Neutrophil (primary cell): Measurements from ENCODE around the gene PDE3A.

Source experiments
- H3K27ac ChIP-seq: fragments of 200-600 bp; sonication (generic); 2 replicates; pipeline ENCODE4 v1.5.1; 2016; ENCODE audit warnings: mild to moderate bottlenecking, moderate library complexity
- H3K27me3 ChIP-seq: fragments of 200-600 bp; sonication (generic); 2 replicates; pipeline ENCODE4 v1.6.0; 2016; ENCODE audit warnings: mild to moderate bottlenecking
- H3K36me3 ChIP-seq: fragments of 200-600 bp; sonication (generic); 2 replicates; pipeline ENCODE4 v1.5.1; 2017
- H3K4me1 ChIP-seq, 2 experiments: fragments of 200-600 bp in 1 of 2; sonication (generic) in 1 of 2; 1 replicate in 1 of 2; 2 replicates in 1 of 2; pipeline versions ENCODE4 v1.5.1 to v1.6.1; 2013 to 2016; ENCODE audit warnings: low read depth in 1 of 2, low read length in 1 of 2, mild to moderate bottlenecking in 1 of 2, moderate library complexity in 1 of 2; ENCODE audit not compliant: control insufficient read depth in 1 of 2, insufficient read depth in 1 of 2
- H3K4me3 ChIP-seq, 2 experiments: fragments of 200-600 bp in 1 of 2; sonication (generic) in 1 of 2; 1 replicate in 1 of 2; 2 replicates in 1 of 2; pipeline ENCODE4 v1.5.1; 2013 to 2016; ENCODE audit warnings: low read depth in 1 of 2, low read length in 1 of 2, mild to moderate bottlenecking in 1 of 2, moderate library complexity in 1 of 2
- H3K9me3 ChIP-seq: fragments of 200-600 bp; sonication (generic); 2 replicates; pipeline ENCODE4 v1.5.1; 2016
- TF ChIP-seq, protein P1 (sequence below): fragments of 200-600 bp; sonication (generic); IDR thresholded peaks from 2 replicates; pipeline ENCODE4 v1.5.1; 2016; ENCODE audit warnings: antibody characterized with exemption

PDE3A gene

DNA sequence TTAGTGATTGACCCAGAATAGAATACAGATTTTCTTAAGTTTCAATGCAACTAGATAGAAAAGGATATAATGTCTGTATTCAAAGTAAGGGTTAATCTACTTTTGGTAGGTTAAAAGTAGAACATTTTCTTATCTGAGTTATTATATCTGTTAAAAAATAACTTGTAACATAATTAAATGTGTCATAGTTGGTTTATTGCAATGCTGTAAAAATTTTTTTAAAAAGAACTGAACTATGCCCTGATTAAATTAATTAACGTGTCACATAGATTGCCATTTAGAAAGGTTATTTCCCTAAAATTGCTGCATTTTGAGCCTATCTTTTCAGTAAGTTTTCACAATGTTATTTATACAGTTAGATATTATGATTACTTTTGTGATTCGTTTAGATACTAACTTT, 89.2 kb downstream of the PDE3A start:
- Histone ChIP-seq H3K27ac (no peak overlapping the region), H3K27me3 (no peaks in the 10 kb centered on the region), H3K4me1 (no peaks in the 10 kb centered on the region), H3K9me3 (no peaks in the 10 kb centered on the region), H3K4me3 (no peak overlapping the region), H3K36me3 (no peaks in the 10 kb centered on the region)
- TF ChIP-seq, protein P1, sequence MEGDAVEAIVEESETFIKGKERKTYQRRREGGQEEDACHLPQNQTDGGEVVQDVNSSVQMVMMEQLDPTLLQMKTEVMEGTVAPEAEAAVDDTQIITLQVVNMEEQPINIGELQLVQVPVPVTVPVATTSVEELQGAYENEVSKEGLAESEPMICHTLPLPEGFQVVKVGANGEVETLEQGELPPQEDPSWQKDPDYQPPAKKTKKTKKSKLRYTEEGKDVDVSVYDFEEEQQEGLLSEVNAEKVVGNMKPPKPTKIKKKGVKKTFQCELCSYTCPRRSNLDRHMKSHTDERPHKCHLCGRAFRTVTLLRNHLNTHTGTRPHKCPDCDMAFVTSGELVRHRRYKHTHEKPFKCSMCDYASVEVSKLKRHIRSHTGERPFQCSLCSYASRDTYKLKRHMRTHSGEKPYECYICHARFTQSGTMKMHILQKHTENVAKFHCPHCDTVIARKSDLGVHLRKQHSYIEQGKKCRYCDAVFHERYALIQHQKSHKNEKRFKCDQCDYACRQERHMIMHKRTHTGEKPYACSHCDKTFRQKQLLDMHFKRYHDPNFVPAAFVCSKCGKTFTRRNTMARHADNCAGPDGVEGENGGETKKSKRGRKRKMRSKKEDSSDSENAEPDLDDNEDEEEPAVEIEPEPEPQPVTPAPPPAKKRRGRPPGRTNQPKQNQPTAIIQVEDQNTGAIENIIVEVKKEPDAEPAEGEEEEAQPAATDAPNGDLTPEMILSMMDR, result no peak

DNA sequence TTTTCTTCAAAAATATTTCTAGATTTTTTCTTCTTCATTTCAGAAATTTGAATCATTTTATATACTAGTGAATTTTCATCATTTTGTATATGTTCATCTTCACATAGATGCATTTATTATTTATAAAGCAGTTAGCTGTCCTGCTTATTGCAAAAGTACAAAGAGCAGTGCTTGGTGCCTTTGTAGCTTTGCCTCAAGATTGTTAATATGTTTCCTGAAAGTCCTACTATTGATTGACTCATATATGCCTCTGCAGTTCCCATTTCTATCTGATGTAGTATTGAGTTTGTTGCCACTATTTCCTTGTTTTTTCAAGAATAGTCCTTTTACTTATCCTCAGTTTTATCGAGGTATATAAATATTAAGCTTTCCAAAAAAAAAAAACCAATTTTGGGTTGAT, 89.7 kb downstream of the PDE3A start:
- no peak overlapping the region for H3K27ac ChIP-seq
- H3K27me3 ChIP-seq, result no peaks in the 10 kb centered on the region
- no peaks in the 10 kb centered on the region for H3K9me3 ChIP-seq
- no peaks in the 10 kb centered on the region for H3K36me3 ChIP-seq
- TF ChIP-seq, protein P1, result no peak
- no peaks in the 10 kb centered on the region for H3K4me1 ChIP-seq
- H3K4me3 ChIP-seq, result no peak overlapping the region

DNA sequence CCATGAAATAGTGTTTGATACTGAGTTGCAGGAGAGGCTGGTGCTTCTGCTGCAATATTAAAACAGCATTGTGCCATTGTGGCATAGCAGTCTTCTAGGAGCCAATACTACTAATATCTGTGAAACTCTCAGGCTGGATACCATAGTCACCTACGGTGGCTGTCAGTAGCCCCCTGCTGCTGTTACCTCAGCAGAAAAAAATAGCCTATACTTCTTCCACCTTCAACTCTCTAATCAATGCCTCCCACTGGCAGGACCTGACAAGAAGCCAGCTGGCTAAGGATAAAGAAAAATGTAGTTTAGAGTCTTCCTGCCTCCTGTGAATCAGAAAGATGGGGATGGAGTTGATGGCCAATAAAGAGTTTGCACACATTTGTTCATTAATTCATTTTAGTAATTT, 91.6 kb downstream of the PDE3A start:
- no peaks in the 10 kb centered on the region for H3K27me3 ChIP-seq
- H3K27ac ChIP-seq, result no peak overlapping the region
- H3K36me3 ChIP-seq, result no peaks in the 10 kb centered on the region
- no peak overlapping the region for H3K4me3 ChIP-seq
- TF ChIP-seq, protein P1, result no peak
- H3K4me1 ChIP-seq, result no peaks in the 10 kb centered on the region
- no peaks in the 10 kb centered on the region for H3K9me3 ChIP-seq

DNA sequence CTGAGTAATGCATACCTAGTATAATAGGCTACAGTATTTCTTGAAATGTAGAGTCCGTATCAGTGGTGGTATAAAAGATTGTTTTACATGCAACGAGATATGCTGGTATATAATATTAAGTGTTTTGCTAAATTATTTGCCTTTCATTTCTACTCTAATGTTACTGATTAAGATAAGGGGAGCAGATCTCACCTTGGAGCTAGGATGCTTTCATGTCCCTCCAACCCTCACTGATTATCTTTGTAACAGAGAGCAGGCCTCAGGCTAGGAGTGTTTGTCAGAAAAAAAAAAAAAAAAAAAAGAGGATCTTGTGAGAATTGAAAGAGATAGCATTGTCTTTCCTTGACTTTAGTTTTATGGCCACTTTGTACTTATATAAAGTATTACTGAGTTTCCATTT, 92.6 kb downstream of the PDE3A start:
- H3K4me3 ChIP-seq, result no peak overlapping the region
- H3K27ac ChIP-seq, result no peak overlapping the region
- no peaks in the 10 kb centered on the region for H3K36me3 ChIP-seq
- H3K27me3 ChIP-seq, result no peaks in the 10 kb centered on the region
- TF ChIP-seq, protein P1, result no peak
- H3K9me3 ChIP-seq, result no peaks in the 10 kb centered on the region
- H3K4me1 ChIP-seq, result no peaks in the 10 kb centered on the region

DNA sequence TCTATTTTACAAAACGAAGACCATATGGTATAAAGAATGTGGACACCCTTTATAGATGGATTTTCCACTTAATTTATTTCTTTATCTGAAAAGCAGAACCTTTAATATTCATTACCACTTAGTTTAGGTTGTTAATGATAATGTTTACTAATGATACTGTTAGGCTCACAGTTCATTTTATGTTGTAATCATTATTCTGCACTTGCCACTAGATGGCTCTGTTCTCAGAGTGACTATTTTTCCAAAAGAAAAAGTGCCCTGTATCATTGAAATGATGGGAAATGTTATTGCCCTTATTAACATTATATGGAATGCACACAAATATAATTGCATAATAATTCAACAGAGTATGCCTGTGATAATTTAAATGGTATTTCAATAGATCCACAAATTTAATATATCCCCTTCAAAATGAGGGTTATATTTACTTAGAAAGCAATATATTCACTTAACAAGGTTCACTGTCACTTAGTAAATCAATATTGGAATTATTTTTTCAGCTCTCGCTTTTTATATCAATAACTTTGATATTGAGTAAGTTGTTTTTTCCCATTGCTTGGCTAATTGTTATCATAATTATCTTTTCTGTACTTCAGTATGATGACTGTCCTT, 95.7 kb downstream of the PDE3A start:
- H3K27ac ChIP-seq, result no peak overlapping the region
- no peaks in the 10 kb centered on the region for H3K9me3 ChIP-seq
- H3K36me3 ChIP-seq, result no peaks in the 10 kb centered on the region
- TF ChIP-seq, protein P1, result no peak
- H3K4me1 ChIP-seq, result no peaks in the 10 kb centered on the region
- no peak overlapping the region for H3K4me3 ChIP-seq
- H3K27me3 ChIP-seq, result no peaks in the 10 kb centered on the region

DNA sequence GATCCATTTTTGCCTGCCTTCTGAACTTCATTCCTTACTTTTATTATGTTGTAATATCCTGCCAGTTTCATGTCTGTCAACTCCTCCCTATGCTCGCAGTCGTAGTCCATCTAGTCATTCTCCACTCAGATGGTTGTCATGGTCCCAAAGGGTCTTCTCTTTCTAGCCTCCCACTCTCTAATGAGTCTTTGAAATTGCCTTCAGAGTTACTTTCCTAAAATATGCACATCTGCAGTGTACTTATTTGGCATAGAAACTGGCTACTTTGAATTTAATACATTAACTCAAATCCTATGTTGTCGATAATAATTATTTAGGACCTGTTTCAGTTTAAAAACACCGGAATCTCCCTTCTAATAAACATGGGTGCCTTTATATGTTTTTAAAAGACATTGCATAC, 101.0 kb downstream of the PDE3A start:
- H3K27ac ChIP-seq, result no peak overlapping the region
- TF ChIP-seq, protein P1, result no peak

More for the DNA sequence above, 101.0 kb downstream of the PDE3A start:
- no peaks in the 10 kb centered on the region for H3K27me3 ChIP-seq
- no peaks in the 10 kb centered on the region for H3K36me3 ChIP-seq
- H3K4me1 ChIP-seq, result no peaks in the 10 kb centered on the region
- no peaks in the 10 kb centered on the region for H3K9me3 ChIP-seq
- no peak overlapping the region for H3K4me3 ChIP-seq
